H9 (cell line): ENCODE results near the gene HMX1. TPM values are rescaled to one million over a fixed set of nuclear protein-coding genes. Genes with fewer than 3 reads are reported as not detected.

Source experiments
- DNase-seq: peaks from one replicate; pipeline ENCODE4 v3.0.0-alpha.2; 2017
- H2AFZ ChIP-seq: one replicate; pipeline ENCODE4 v1.6.1; 2013; ENCODE audit warnings: mild to moderate bottlenecking, low read length, control low read depth, moderate library complexity
- H2AK5ac ChIP-seq: 2 replicates; pipeline ENCODE4 v1.6.1; 2013; ENCODE audit warnings: low read length, control low read depth, mixed read lengths; ENCODE audit not compliant: insufficient read length
- H2BK120ac ChIP-seq: one replicate; pipeline ENCODE4 v1.6.1; 2013; ENCODE audit warnings: low read depth, mild to moderate bottlenecking, low read length, control low read depth, inconsistent platforms; ENCODE audit not compliant: poor library complexity, severe bottlenecking
- H2BK12ac ChIP-seq: 2 replicates; pipeline ENCODE4 v1.6.1; 2013; ENCODE audit warnings: low read length, control low read depth, mixed read lengths, low read depth; ENCODE audit not compliant: insufficient read length
- H2BK15ac ChIP-seq: 2 replicates; pipeline ENCODE4 v1.6.1; 2013; ENCODE audit warnings: low read depth, low read length, control low read depth
- H2BK20ac ChIP-seq: one replicate; pipeline ENCODE4 v1.6.1; 2013; ENCODE audit warnings: low read depth, mild to moderate bottlenecking, low read length, control low read depth, inconsistent platforms; ENCODE audit not compliant: poor library complexity, severe bottlenecking
- H2BK5ac ChIP-seq: 2 replicates; pipeline ENCODE4 v1.6.1; 2013; ENCODE audit warnings: low read length, control low read depth, mixed read lengths; ENCODE audit not compliant: insufficient read length
- H3K14ac ChIP-seq: 2 replicates; pipeline ENCODE4 v1.6.1; 2013; ENCODE audit warnings: low read length, control low read depth; ENCODE audit not compliant: insufficient read depth
- H3K18ac ChIP-seq: 2 replicates; pipeline ENCODE4 v1.6.1; 2013; ENCODE audit warnings: low read depth, mild to moderate bottlenecking, mixed read lengths, low read length, control low read depth; ENCODE audit not compliant: insufficient read length
- H3K23ac ChIP-seq: 2 replicates; pipeline ENCODE4 v1.6.1; 2013; ENCODE audit warnings: low read length, control low read depth, mixed read lengths, low read depth; ENCODE audit not compliant: insufficient read length
- H3K23me2 ChIP-seq: 2 replicates; pipeline ENCODE4 v1.6.1; 2013; ENCODE audit warnings: low read depth, mild to moderate bottlenecking, mixed read lengths, low read length, control low read depth; ENCODE audit not compliant: insufficient read length, poor library complexity, severe bottlenecking
- H3K27ac ChIP-seq: 2 replicates; pipeline ENCODE4 v1.5.1; 2013; ENCODE audit warnings: low read length, control low read depth, mixed read lengths, low read depth; ENCODE audit not compliant: insufficient read length
- H3K27me3 ChIP-seq: 2 replicates; pipeline ENCODE4 v1.6.1; 2013; ENCODE audit warnings: low read length, control low read depth, inconsistent platforms; ENCODE audit not compliant: insufficient read depth
- H3K4ac ChIP-seq: 2 replicates; pipeline ENCODE4 v1.6.1; 2013; ENCODE audit warnings: low read depth, mild to moderate bottlenecking, control low read depth, inconsistent platforms, low read length, moderate library complexity
- H3K4me1 ChIP-seq: 2 replicates; pipeline ENCODE4 v1.6.1; 2013; ENCODE audit warnings: low read length, control low read depth, inconsistent platforms; ENCODE audit not compliant: insufficient read depth
- H3K4me2 ChIP-seq: 2 replicates; pipeline ENCODE4 v1.6.1; 2013; ENCODE audit warnings: low read length, control low read depth, mixed read lengths; ENCODE audit not compliant: insufficient read length, insufficient read depth
- H3K56ac ChIP-seq: 2 replicates; pipeline ENCODE4 v1.6.1; 2013; ENCODE audit warnings: low read depth, mild to moderate bottlenecking, mixed read lengths, low read length, control low read depth; ENCODE audit not compliant: insufficient read length
- H3K79me1 ChIP-seq: 2 replicates; pipeline ENCODE4 v1.6.1; 2013; ENCODE audit warnings: low read depth, mild to moderate bottlenecking, moderate library complexity, low read length, control low read depth, inconsistent platforms; ENCODE audit not compliant: insufficient read depth, poor library complexity, severe bottlenecking
- H3K79me2 ChIP-seq: 2 replicates; pipeline ENCODE4 v1.6.1; 2013; ENCODE audit warnings: low read length, control low read depth, inconsistent platforms; ENCODE audit not compliant: insufficient read depth
- H3K9ac ChIP-seq: 2 replicates; pipeline ENCODE4 v1.6.1; 2013; ENCODE audit warnings: low read length, control low read depth, mixed read lengths; ENCODE audit not compliant: insufficient read length; ENCODE audit errors: extremely low read depth
- H3K9me3 ChIP-seq: one replicate; pipeline ENCODE4 v1.6.1; 2013; ENCODE audit warnings: low read depth, low read length, inconsistent platforms; ENCODE audit not compliant: control insufficient read depth
- H3T11ph ChIP-seq: one replicate; pipeline ENCODE4 v1.6.1; 2013; ENCODE audit warnings: mild to moderate bottlenecking, low read length, control low read depth, inconsistent platforms
- H4K20me1 ChIP-seq: one replicate; pipeline ENCODE4 v1.6.1; 2013; ENCODE audit not compliant: control insufficient read depth, insufficient read length, insufficient read depth
- H4K5ac ChIP-seq: 2 replicates; pipeline ENCODE4 v1.6.1; 2013; ENCODE audit warnings: low read depth, mild to moderate bottlenecking, mixed read lengths, low read length, control low read depth; ENCODE audit not compliant: insufficient read length
- H4K8ac ChIP-seq: replicated peaks from 2 replicates; pipeline ENCODE4 v1.6.1; 2013; ENCODE audit warnings: low read length, control low read depth, mixed read lengths, low read depth; ENCODE audit not compliant: insufficient read length
- H4K91ac ChIP-seq: 2 replicates; pipeline ENCODE4 v1.6.1; 2013; ENCODE audit warnings: low read depth, mild to moderate bottlenecking, moderate library complexity, mixed read lengths, low read length, control low read depth; ENCODE audit not compliant: insufficient read length
- H3K27ac Mint-ChIP-seq, 3 experiments: 2 replicates in 2 of 3; 3 replicates in 1 of 3; pipeline ENCODE4 v1.8.0; 2020 to 2021; ENCODE audit warnings: mixed read lengths in 3 of 3, mild to moderate bottlenecking in 1 of 3, moderate library complexity in 1 of 3
- H3K27me3 Mint-ChIP-seq: 2 replicates; pipeline ENCODE4 v1.8.0; 2021; ENCODE audit warnings: low read depth, mild to moderate bottlenecking, moderate library complexity, mixed read lengths
- H3K36me3 Mint-ChIP-seq, 3 experiments: 2 replicates in 2 of 3; 3 replicates in 1 of 3; pipeline ENCODE4 v1.8.0; 2020 to 2021; ENCODE audit warnings: low read depth in 3 of 3, mixed read lengths in 3 of 3; ENCODE audit not compliant: insufficient read depth in 1 of 3
- H3K4me1 Mint-ChIP-seq, 2 experiments: 2 replicates each; pipeline ENCODE4 v1.8.0; 2020; ENCODE audit warnings: mixed read lengths in 2 of 2
- H3K4me3 Mint-ChIP-seq, 2 experiments: 2 replicates in 1 of 2; 3 replicates in 1 of 2; pipeline ENCODE4 v1.8.0; 2020 to 2021; ENCODE audit warnings: mild to moderate bottlenecking in 2 of 2, mixed read lengths in 2 of 2, moderate library complexity in 1 of 2
- H3K9me3 Mint-ChIP-seq, 2 experiments: 2 replicates in 1 of 2; 3 replicates in 1 of 2; pipeline ENCODE4 v1.8.0; 2020; ENCODE audit warnings: mild to moderate bottlenecking in 2 of 2, mixed read lengths in 2 of 2, moderate library complexity in 1 of 2
- WGBS: extraction: QIAGEN DNeasy Blood & Tissue Kit; methylation state at CpG from one replicate; pipeline ENCODE4 v1.1.7; 2013; ENCODE audit warnings: missing lambda C conversion rate, low lambda C conversion rate, mixed read lengths; ENCODE audit not compliant: insufficient read length; ENCODE audit errors: extremely low coverage; 5-methylcytosine and 5-hydroxymethylcytosine counted together
- total RNA-seq: library from RNA; stranded (reverse); gene quantifications from 2 replicates; pipeline ENCODE4 v1.2.1, GENCODE V29; 2021
- TF ChIP-seq, protein P1 (sequence below): fragments of 200-600 bp; sonication (generic); conservative IDR thresholded peaks from 3 replicates; pipeline ENCODE4 v1.8.0; 2021; ENCODE audit warnings: antibody characterized with exemption, mild to moderate bottlenecking

HMX1 gene
- total RNA-seq, 1 experiment from 2014 or later: 0.26 TPM

DNA sequence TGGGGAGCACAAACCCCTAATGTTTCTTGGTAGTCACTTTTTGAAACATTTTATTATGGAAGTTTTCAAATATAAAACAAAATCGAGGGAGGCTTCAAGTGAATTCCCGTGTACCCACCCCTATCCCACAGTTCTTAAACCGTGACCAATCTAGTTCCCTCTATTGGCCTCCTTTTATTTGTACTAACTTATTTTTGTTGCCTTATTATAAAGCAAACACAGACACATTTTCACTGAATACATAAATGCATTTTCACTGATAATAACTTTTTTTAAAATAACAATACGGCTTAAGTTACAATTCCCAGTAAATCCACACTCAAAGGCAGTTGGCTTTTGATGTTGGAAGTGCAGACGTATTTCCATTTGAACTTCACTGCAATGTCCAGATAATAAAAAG lies 9.3 kb downstream of the HMX1 start:
- peaks cover 98% of the 10 kb centered on the region for H3K27me3 Mint-ChIP-seq
- peaks cover 6 to 27% of the 10 kb centered on the region in 2 experiments for H3K4me1 Mint-ChIP-seq
- Histone ChIP-seq H3T11ph (no peak overlapping the region), H2BK120ac (no peak overlapping the region), H4K20me1 (no peaks in the 10 kb centered on the region), H3K23ac (no peak overlapping the region), H4K5ac (no peak overlapping the region), H3K27ac (no peak overlapping the region), H2AK5ac (no peak overlapping the region), H3K4me2 (no peak overlapping the region), H3K9ac (no peak overlapping the region), H3K79me2 (no peaks in the 10 kb centered on the region), H3K79me1 (no peaks in the 10 kb centered on the region), H2BK5ac (no peak overlapping the region), H3K23me2 (peaks cover 3% of the 10 kb centered on the region), H2BK12ac (no peak overlapping the region), H3K4me1 (no peaks in the 10 kb centered on the region), H2AFZ (no peak overlapping the region), H3K4ac (no peak overlapping the region), H3K18ac (no peak overlapping the region), H3K27me3 (peaks cover 95% of the 10 kb centered on the region), H3K56ac (no peak overlapping the region), H3K14ac (no peak overlapping the region), H3K9me3 (no peaks in the 10 kb centered on the region), H2BK15ac (no peak overlapping the region), H4K8ac (no peak overlapping the region), H4K91ac (no peak overlapping the region), H2BK20ac (no peak overlapping the region)
- no peak overlapping the region for H3K4me3 Mint-ChIP-seq
- H3K9me3 Mint-ChIP-seq: peaks cover 0 to 3% of the 10 kb centered on the region in 2 experiments; a peak in 2 of 5 replicates
- WGBS: no CpG with 5 or more reads among the region's 5 CpGs
- TF ChIP-seq, protein P1, sequence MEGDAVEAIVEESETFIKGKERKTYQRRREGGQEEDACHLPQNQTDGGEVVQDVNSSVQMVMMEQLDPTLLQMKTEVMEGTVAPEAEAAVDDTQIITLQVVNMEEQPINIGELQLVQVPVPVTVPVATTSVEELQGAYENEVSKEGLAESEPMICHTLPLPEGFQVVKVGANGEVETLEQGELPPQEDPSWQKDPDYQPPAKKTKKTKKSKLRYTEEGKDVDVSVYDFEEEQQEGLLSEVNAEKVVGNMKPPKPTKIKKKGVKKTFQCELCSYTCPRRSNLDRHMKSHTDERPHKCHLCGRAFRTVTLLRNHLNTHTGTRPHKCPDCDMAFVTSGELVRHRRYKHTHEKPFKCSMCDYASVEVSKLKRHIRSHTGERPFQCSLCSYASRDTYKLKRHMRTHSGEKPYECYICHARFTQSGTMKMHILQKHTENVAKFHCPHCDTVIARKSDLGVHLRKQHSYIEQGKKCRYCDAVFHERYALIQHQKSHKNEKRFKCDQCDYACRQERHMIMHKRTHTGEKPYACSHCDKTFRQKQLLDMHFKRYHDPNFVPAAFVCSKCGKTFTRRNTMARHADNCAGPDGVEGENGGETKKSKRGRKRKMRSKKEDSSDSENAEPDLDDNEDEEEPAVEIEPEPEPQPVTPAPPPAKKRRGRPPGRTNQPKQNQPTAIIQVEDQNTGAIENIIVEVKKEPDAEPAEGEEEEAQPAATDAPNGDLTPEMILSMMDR: no peak
- DNase-seq: no peak
- peaks cover 0 to 2% (median 0%) of the 10 kb centered on the region in 3 experiments; a peak in 2 of 7 replicates for H3K36me3 Mint-ChIP-seq
- H3K27ac Mint-ChIP-seq: no peak overlapping the region
